Colonic mucosa (tissue), 4 donors: Measurements from ENCODE around the gene FGF1. TPM values are rescaled to one million over a fixed set of nuclear protein-coding genes. Genes with fewer than 3 reads are reported as not detected.

ENCODE experiments used
- DNase-seq: peaks from one replicate; pipeline ENCODE4 v3.0.0-alpha.2; 2020
- H3K27ac ChIP-seq: fragments of 200-600 bp; one replicate; pipeline ENCODE4 v1.8.0; 2021
- H3K27me3 ChIP-seq: fragments of 200-600 bp; one replicate; pipeline ENCODE4 v1.8.0; 2021
- H3K36me3 ChIP-seq: fragments of 200-600 bp; one replicate; pipeline ENCODE4 v1.8.0; 2021
- H3K4me1 ChIP-seq: fragments of 200-600 bp; one replicate; pipeline ENCODE4 v1.8.0; 2021; ENCODE audit warnings: mild to moderate bottlenecking
- H3K4me3 ChIP-seq: fragments of 200-600 bp; one replicate; pipeline ENCODE4 v1.8.0; 2021
- H3K9ac ChIP-seq, 2 donors: one replicate each; pipeline ENCODE4 v1.7.0; 2013; ENCODE audit warnings: control low read depth in 2 of 2, low read depth in 2 of 2, low read length in 2 of 2
- H3K9me3 ChIP-seq: fragments of 200-600 bp; one replicate; pipeline ENCODE4 v1.8.0; 2021
- intact Hi-C: fragments of 100-400 bp; cut with DNase I; formaldehyde crosslinking; loops from one replicate; pipeline ENCODE4 v1.14.1; 2022
- total RNA-seq, 2 donors: library from RNA; stranded (reverse); fragmentation: NEBNext Ultra II Directional in 1 of 2; extraction: Animal tissue kit (Norgen Biotek cat#: 25700) in 1 of 2; gene quantifications; one replicate each; pipeline ENCODE4 v1.2.1, GENCODE V29; 2021
- TF ChIP-seq, protein P1 (sequence below): fragments of 200-600 bp; IDR thresholded peaks from one replicate; pipeline ENCODE4 v1.8.0; 2022; ENCODE audit warnings: antibody characterized with exemption, mild to moderate bottlenecking
- donor health status: healthy.
- donor health status: DM: no; HTN: no; CAD: no.
- donor health status: DM: no; HTN: no; CAD: no.

The FGF1 gene
- total RNA-seq, 2 donors from 2014 or later, result 0.90 TPM; not detected in 1

DNA sequence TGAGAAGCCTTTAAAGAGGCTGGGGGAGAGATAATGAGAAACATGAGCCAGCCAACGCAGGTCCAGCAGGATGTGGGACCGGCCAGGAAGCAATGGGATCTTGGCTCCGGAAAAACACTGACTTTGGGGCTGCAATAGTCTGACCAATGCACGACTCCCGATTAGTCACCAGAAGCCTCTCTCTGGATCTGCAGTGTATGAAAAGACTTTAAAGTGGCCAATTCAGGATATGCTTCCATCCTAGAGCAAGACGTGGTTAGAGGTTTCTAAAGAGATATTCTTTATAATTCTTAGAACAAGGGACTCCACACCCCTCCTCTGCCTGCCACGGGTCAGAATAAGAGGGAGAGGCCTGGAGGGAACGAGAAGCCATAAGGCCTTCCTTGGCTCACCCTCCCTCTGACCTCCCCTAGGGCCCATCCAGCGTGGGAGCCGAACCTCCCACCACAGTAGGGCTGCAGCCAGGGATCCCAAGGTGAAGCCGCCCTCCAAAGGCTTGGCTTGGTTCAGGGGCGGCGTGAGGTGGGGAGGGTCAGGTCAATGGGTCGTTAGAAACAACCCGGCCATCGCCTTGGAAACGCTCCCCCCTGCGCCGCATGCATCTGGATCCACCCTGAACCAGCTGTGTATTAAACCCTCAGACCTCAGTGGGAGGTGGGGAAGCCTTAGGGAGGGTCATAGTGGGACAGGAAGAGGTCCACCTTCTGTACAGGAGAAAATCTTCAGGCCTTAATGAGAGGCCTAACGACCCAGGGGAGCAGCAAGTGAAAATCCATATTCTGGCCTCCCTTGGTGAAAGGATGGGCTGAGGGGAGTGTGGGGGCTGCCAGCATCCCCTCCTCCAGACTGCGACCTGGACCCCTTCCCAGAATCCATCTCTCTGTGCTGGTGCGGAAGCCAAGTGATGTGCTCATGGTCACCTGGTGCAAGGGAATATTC, 11.1 kb downstream of the FGF1 start:
- H3K4me1 ChIP-seq, result no peaks in the 10 kb centered on the region
- no peak for DNase-seq
- H3K36me3 ChIP-seq, result no peaks in the 10 kb centered on the region
- no peak overlapping the region for H3K27ac ChIP-seq
- TF ChIP-seq, protein P1, sequence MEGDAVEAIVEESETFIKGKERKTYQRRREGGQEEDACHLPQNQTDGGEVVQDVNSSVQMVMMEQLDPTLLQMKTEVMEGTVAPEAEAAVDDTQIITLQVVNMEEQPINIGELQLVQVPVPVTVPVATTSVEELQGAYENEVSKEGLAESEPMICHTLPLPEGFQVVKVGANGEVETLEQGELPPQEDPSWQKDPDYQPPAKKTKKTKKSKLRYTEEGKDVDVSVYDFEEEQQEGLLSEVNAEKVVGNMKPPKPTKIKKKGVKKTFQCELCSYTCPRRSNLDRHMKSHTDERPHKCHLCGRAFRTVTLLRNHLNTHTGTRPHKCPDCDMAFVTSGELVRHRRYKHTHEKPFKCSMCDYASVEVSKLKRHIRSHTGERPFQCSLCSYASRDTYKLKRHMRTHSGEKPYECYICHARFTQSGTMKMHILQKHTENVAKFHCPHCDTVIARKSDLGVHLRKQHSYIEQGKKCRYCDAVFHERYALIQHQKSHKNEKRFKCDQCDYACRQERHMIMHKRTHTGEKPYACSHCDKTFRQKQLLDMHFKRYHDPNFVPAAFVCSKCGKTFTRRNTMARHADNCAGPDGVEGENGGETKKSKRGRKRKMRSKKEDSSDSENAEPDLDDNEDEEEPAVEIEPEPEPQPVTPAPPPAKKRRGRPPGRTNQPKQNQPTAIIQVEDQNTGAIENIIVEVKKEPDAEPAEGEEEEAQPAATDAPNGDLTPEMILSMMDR, result no peak
- no peak overlapping the region for H3K9ac ChIP-seq
- intact Hi-C loops, result no loop called here
- H3K27me3 ChIP-seq, result no peaks in the 10 kb centered on the region
- H3K9me3 ChIP-seq, result no peaks in the 10 kb centered on the region
- no peak overlapping the region for H3K4me3 ChIP-seq

DNA sequence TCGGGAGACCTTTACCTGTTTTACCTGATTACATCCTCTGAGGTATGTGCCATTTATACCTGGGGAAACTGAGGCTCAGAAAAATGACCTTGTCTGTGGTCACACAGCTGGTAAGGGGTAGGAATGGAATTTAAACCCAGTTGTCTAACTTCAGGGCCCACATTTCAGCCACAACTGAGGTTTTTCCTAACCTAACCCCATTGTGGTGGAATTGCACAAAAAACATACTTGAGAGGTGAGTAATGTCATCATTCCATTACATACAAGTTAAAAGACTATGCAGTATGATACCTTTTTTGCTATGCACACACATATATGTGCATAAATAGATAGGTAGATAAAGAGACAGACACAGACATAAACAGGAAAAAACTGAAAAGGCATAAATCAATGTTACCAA, 14.1 kb downstream of the FGF1 start:
- Histone ChIP-seq H3K9ac (no peak overlapping the region), H3K9me3 (no peaks in the 10 kb centered on the region), H3K27ac (no peak overlapping the region), H3K4me3 (no peak overlapping the region), H3K4me1 (no peaks in the 10 kb centered on the region), H3K27me3 (no peaks in the 10 kb centered on the region), H3K36me3 (no peaks in the 10 kb centered on the region)
- TF ChIP-seq, protein P1, result no peak
- intact Hi-C loops, result no loop called here
- no peak for DNase-seq

DNA sequence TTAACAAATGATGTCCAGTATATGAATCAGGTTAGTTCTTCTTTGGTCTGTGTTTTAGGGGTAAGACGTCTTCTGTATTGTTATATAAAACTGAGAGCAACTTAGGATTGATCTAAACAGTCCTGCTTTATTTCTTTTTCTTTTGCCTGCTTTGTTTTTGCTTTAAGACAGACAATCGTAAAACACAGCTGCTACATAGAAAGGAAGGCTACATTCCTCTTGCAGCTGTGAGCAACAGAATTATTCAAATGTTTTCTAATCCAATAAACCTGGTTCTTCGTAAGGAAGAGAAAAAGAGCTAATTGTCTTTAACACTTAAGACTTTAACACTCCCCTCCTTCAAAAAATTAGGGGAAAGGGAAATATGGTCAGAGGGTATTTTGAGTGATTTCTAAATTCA, 14.6 kb downstream of the FGF1 start:
- no peaks in the 10 kb centered on the region for H3K27me3 ChIP-seq
- H3K27ac ChIP-seq, result no peak overlapping the region
- intact Hi-C loops, result no loop called here
- DNase-seq, result no peak
- no peak overlapping the region for H3K4me3 ChIP-seq
- H3K4me1 ChIP-seq, result no peaks in the 10 kb centered on the region
- no peak overlapping the region for H3K9ac ChIP-seq
- no peaks in the 10 kb centered on the region for H3K9me3 ChIP-seq
- no peaks in the 10 kb centered on the region for H3K36me3 ChIP-seq
- TF ChIP-seq, protein P1, result no peak

DNA sequence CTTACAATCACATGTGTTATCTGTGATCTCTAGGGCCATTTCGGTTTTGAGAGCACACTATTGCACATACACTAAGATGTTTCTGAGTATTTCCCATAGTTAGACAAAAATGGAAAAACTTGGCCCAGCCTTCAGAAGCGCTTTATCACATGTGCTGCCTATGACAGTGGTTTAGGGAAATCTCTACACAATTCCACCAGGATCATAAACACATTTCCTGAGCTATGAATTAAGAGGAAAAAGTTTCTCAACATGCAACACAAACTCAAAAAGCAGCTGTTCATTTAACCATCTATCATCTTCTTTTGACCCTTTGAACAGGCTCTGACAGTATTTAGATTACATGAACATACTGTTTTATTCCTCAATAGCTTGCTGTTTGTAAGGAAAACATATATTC, 15.1 kb downstream of the FGF1 start:
- DNase-seq, result no peak
- H3K27me3 ChIP-seq, result no peaks in the 10 kb centered on the region
- no peaks in the 10 kb centered on the region for H3K4me1 ChIP-seq
- H3K27ac ChIP-seq, result no peak overlapping the region
- H3K4me3 ChIP-seq, result no peak overlapping the region
- no peaks in the 10 kb centered on the region for H3K36me3 ChIP-seq
- TF ChIP-seq, protein P1, result no peak
- H3K9ac ChIP-seq, result no peak overlapping the region
- intact Hi-C loops, result no loop called here
- no peaks in the 10 kb centered on the region for H3K9me3 ChIP-seq

DNA sequence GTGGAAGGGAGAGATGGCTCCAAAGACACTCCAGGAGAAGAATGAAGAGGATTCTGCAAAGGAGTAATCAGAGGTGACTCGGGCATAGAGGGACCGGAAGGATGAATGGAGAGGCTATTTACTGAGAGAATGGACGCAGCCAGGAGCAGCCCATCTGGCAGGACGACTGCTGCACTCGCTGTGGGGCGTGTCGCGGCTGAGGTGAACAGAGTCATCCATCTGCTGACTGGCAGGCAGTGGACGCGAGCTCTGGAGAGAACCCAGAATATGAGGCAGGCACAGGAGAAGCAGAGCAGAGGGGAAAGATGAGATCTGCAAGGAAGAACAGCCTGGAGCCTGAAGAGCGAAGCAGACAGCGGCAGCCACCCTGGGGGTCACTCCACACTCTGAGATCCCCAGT, 16.4 kb downstream of the FGF1 start:
- TF ChIP-seq, protein P1, result no peak
- no peaks in the 10 kb centered on the region for H3K4me1 ChIP-seq
- no peak for DNase-seq
- H3K4me3 ChIP-seq, result no peak overlapping the region
- H3K27me3 ChIP-seq, result no peaks in the 10 kb centered on the region
- intact Hi-C loops, result no loop called here
- H3K27ac ChIP-seq, result no peak overlapping the region
- no peaks in the 10 kb centered on the region for H3K36me3 ChIP-seq
- H3K9ac ChIP-seq, result no peak overlapping the region
- no peaks in the 10 kb centered on the region for H3K9me3 ChIP-seq
